Middle frontal gyrus (tissue), 1 donor: ENCODE measurements around the gene ADAM21.
"Not testable (repeated sequence)": the region's sequence is repeated elsewhere in the genome, so short reads cannot be mapped to it uniquely, and the experiment has no call there.

Experiments
- DNase-seq: peaks from one replicate; pipeline ENCODE4 v3.0.0-alpha.2; 2015; ENCODE audit warnings: low spot score; ENCODE audit errors: extremely low spot score

Gene ADAM21

DNA sequence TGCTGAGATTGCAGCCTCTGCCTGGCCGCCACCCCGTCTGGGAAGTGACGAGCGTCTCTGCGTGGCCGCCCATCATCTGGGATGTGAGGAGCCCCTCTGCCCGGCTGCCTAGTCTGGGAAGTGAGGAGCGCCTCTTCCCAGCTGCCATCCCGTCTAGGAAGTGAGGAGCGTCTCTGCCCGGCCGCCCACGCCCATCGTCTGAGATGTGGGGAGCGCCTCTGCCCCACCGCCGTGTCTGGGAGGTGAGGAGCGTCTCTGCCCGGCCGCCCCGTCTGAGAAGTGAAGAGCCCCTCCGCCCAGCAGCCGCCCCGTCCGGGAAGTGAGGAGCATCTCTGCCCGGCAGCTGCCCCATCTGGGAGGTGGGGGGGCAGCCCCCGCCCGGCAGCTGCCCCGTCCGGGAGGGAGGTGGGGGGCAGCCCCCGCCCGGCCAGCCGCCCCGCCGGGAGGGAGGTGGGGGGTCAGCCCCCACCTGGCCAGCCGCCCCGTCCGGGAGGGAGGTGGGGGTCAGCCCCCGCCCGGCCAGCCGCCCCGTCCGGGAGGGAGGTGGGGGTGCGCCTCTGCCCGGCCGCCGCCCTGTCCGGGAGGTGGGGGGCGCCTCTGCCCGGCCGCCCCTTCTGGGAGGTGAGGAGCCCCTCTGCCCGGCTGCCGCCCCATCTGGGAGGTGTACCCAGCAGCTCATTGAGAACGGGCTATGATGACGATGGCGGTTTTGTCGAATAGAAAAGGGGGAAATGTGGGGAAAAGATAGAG is 25.6 kb downstream of the ADAM21 start:
- DNase-seq = not testable (repeated sequence)

DNA sequence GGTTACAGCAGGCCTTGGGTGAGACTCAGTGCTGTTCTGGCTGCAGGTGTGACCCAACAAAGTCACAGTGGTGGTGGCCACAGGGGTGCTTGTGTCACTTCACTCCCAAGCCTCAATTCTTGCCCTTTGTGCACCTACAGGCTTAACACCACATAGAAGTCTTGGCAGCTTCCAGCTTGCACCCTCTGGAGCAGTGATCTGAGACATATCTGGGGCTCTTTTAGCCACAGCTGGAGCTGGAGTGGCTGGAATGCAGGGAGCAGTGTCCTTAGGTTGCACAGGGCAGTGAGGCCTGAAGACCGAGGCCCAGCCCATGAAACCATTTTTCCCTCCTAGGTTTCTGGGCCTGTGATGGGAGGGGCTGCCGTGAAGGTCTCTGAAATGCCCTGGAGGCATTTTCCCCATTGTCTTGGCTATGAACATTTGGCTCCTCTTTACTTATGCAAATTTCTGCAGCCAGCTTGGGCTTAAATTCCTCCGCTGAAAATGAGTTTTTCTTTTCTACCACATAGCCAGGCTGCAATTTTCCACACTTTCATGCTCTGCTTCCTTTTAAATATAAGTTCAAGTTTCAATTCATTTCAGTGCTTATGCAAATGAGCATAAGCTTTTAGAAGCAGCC is 37.7 kb downstream of the ADAM21 start:
- DNase-seq = no peak

GRCh38 chr14:70498191-70498590 is 46.2 kb downstream of the ADAM21 start:
- DNase-seq = no peak
